ENCODE data around the gene POU1F1. TPM values are rescaled to one million over a fixed set of nuclear protein-coding genes. Genes with fewer than 3 reads are reported as not detected.
"Not testable (repeated sequence)": the region's sequence is repeated elsewhere in the genome, so short reads cannot be mapped to it uniquely, and the experiment has no call there.

Gene POU1F1
- polyA plus RNA-seq, 1 donor (not counting 4 experiments of a cell fraction or from before 2014, with no cell fraction given), result not detected

GRCh38 chr3:87250009-87250408, 26.4 kb downstream of the POU1F1 start:
- peaks cover 0 to 6% of the 10 kb centered on the region in 2 experiments for H3K36me3 ChIP-seq (ENCODE audit: control insufficient read depth in 2 of 2, extremely low read depth in 1 of 2, insufficient read depth in 2 of 2, low read length in 2 of 2)
- TF ChIP-seq, protein P1, sequence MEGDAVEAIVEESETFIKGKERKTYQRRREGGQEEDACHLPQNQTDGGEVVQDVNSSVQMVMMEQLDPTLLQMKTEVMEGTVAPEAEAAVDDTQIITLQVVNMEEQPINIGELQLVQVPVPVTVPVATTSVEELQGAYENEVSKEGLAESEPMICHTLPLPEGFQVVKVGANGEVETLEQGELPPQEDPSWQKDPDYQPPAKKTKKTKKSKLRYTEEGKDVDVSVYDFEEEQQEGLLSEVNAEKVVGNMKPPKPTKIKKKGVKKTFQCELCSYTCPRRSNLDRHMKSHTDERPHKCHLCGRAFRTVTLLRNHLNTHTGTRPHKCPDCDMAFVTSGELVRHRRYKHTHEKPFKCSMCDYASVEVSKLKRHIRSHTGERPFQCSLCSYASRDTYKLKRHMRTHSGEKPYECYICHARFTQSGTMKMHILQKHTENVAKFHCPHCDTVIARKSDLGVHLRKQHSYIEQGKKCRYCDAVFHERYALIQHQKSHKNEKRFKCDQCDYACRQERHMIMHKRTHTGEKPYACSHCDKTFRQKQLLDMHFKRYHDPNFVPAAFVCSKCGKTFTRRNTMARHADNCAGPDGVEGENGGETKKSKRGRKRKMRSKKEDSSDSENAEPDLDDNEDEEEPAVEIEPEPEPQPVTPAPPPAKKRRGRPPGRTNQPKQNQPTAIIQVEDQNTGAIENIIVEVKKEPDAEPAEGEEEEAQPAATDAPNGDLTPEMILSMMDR (optimal IDR thresholded peaks at IDR 0.05 in 1 of 3, IDR thresholded peaks at IDR 0.05 in 1 of 3, conservative IDR thresholded peaks at IDR 0.05 in 1 of 3; ENCODE audit: extremely low read depth in 1 of 3, insufficient read depth in 2 of 3, low read length in 3 of 3), result no peak
- no peak for TF ChIP-seq EZH2 (IDR thresholded peaks at IDR 0.05; ENCODE audit: low read length)
- dilution Hi-C loops (cut with MboI; ENCODE audit: extremely low pct_ligation_motif_present, low sequenced_read_pairs), result no loop called here
- no peaks in the 10 kb centered on the region for H3K9me1 ChIP-seq (ENCODE audit: control insufficient read depth, extremely low read depth, insufficient read depth, low read length)
- no peaks in the 10 kb centered on the region for H3K27me3 ChIP-seq (ENCODE audit: control insufficient read depth, extremely low read depth, insufficient read depth, low read length)
- DNase-seq (ENCODE audit: low read depth, low spot score) (no peak), FAIRE-seq (no peak)
- no peaks in the 10 kb centered on the region for H3K4me1 ChIP-seq (ENCODE audit: control insufficient read depth, extremely low read depth, insufficient read depth, low read length)
- no peak overlapping the region for H3K9ac ChIP-seq (ENCODE audit: control insufficient read depth, extremely low read depth, insufficient read depth, low read length)
- peaks cover 7% of the 10 kb centered on the region for H3K79me2 ChIP-seq (ENCODE audit: control insufficient read depth, insufficient read depth, low read length)
- no peak overlapping the region for H2AFZ ChIP-seq (ENCODE audit: control insufficient read depth, low read length)
- no peak overlapping the region for H3K4me3 ChIP-seq (ENCODE audit: control insufficient read depth in 2 of 3, extremely low read depth in 1 of 3, insufficient read depth in 2 of 3, low read depth in 1 of 3, low read length in 3 of 3)
- H4K20me1 ChIP-seq (ENCODE audit: control insufficient read depth, extremely low read depth, insufficient read depth, low read length), result no peaks in the 10 kb centered on the region
- no peak overlapping the region for H3K4me2 ChIP-seq (ENCODE audit: control insufficient read depth, extremely low read depth, insufficient read depth, low read depth, low read length)
- H3K27ac ChIP-seq (ENCODE audit: control insufficient read depth, insufficient read depth, low read length), result no peak overlapping the region
- no peaks in the 10 kb centered on the region for H3K9me3 ChIP-seq (ENCODE audit: control insufficient read depth, low read depth, low read length)

DNA sequence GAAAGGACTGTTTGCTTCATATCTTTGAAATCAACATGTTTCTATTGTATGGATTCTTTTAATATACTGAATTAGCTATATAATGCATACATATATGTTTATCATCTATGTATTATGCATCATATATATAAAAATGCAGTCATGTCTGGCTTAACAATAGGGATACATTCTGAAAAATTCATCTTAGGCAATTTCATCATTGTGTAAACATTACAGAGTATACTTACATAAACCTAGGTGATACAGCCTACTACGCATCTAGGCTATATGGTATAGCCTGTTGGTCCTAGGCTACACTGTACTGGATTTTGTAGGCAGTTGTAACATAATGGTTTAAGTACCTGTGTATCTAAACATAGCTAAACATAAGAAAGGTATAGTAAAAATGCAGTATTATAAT, 27.6 kb downstream of the POU1F1 start:
- no peak for TF ChIP-seq EZH2 (IDR thresholded peaks at IDR 0.05; ENCODE audit: low read length)
- TF ChIP-seq, protein P1 (optimal IDR thresholded peaks at IDR 0.05 in 1 of 3, IDR thresholded peaks at IDR 0.05 in 1 of 3, conservative IDR thresholded peaks at IDR 0.05 in 1 of 3; ENCODE audit: extremely low read depth in 1 of 3, insufficient read depth in 2 of 3, low read length in 3 of 3), result no peak
- H3K9me1 ChIP-seq (ENCODE audit: control insufficient read depth, extremely low read depth, insufficient read depth, low read length), result no peaks in the 10 kb centered on the region

GRCh38 chr3:87248231-87248630, 28.2 kb downstream of the POU1F1 start:
- FAIRE-seq; dilution Hi-C loops (cut with MboI; ENCODE audit: extremely low pct_ligation_motif_present, low sequenced_read_pairs); H3K9ac ChIP-seq (ENCODE audit: control insufficient read depth, extremely low read depth, insufficient read depth, low read length); DNase-seq (ENCODE audit: low read depth, low spot score); H3K9me1 ChIP-seq (ENCODE audit: control insufficient read depth, extremely low read depth, insufficient read depth, low read length); H3K36me3 ChIP-seq (ENCODE audit: control insufficient read depth in 2 of 2, extremely low read depth in 1 of 2, insufficient read depth in 2 of 2, low read length in 2 of 2); H3K4me3 ChIP-seq (ENCODE audit: control insufficient read depth in 2 of 3, extremely low read depth in 1 of 3, insufficient read depth in 2 of 3, low read depth in 1 of 3, low read length in 3 of 3); H3K4me2 ChIP-seq (ENCODE audit: control insufficient read depth, extremely low read depth, insufficient read depth, low read depth, low read length); H4K20me1 ChIP-seq (ENCODE audit: control insufficient read depth, extremely low read depth, insufficient read depth, low read length); H3K27ac ChIP-seq (ENCODE audit: control insufficient read depth, insufficient read depth, low read length); H3K4me1 ChIP-seq (ENCODE audit: control insufficient read depth, extremely low read depth, insufficient read depth, low read length); H3K27me3 ChIP-seq (ENCODE audit: control insufficient read depth, extremely low read depth, insufficient read depth, low read length); H2AFZ ChIP-seq (ENCODE audit: control insufficient read depth, low read length); H3K9me3 ChIP-seq (ENCODE audit: control insufficient read depth, low read depth, low read length): not testable (repeated sequence)
- peaks cover 15% of the 10 kb centered on the region for H3K79me2 ChIP-seq (ENCODE audit: control insufficient read depth, insufficient read depth, low read length)

More for the DNA sequence above, 27.6 kb downstream of the POU1F1 start:
- no peaks in the 10 kb centered on the region for H3K4me1 ChIP-seq (ENCODE audit: control insufficient read depth, extremely low read depth, insufficient read depth, low read length)
- H3K79me2 ChIP-seq (ENCODE audit: control insufficient read depth, insufficient read depth, low read length), result peaks cover 11% of the 10 kb centered on the region
- H3K9me3 ChIP-seq (ENCODE audit: control insufficient read depth, low read depth, low read length), result no peaks in the 10 kb centered on the region
- H3K27me3 ChIP-seq (ENCODE audit: control insufficient read depth, extremely low read depth, insufficient read depth, low read length), result no peaks in the 10 kb centered on the region
- dilution Hi-C loops (cut with MboI; ENCODE audit: extremely low pct_ligation_motif_present, low sequenced_read_pairs), result no loop called here
- FAIRE-seq (no peak), DNase-seq (ENCODE audit: low read depth, low spot score) (no peak)
- peaks cover 0 to 6% of the 10 kb centered on the region in 2 experiments for H3K36me3 ChIP-seq (ENCODE audit: control insufficient read depth in 2 of 2, extremely low read depth in 1 of 2, insufficient read depth in 2 of 2, low read length in 2 of 2)
- no peaks in the 10 kb centered on the region for H4K20me1 ChIP-seq (ENCODE audit: control insufficient read depth, extremely low read depth, insufficient read depth, low read length)
- H3K9ac ChIP-seq (ENCODE audit: control insufficient read depth, extremely low read depth, insufficient read depth, low read length), result no peak overlapping the region
- H2AFZ ChIP-seq (ENCODE audit: control insufficient read depth, low read length), result no peak overlapping the region
- no peak overlapping the region for H3K27ac ChIP-seq (ENCODE audit: control insufficient read depth, insufficient read depth, low read length)
- no peak overlapping the region for H3K4me2 ChIP-seq (ENCODE audit: control insufficient read depth, extremely low read depth, insufficient read depth, low read depth, low read length)
- H3K4me3 ChIP-seq (ENCODE audit: control insufficient read depth in 2 of 3, extremely low read depth in 1 of 3, insufficient read depth in 2 of 3, low read depth in 1 of 3, low read length in 3 of 3), result no peak overlapping the region

Data from keratinocyte (primary cell).